Body of pancreas (tissue), 4 donors: ENCODE data around the gene SOAT2.

Experiments
- CTCF ChIP-seq, 7 experiments: fragments of 450-650 bp in 4 of 7; fragments of 200-600 bp in 3 of 7; sonication (generic) in 3 of 7; IDR thresholded peaks; one replicate each; pipeline ENCODE4 v1.5.1; 2016 to 2019; ENCODE audit warnings: antibody characterized with exemption in 7 of 7
- POLR2A ChIP-seq, 3 donors: fragments of 450-650 bp; IDR thresholded peaks; one replicate each; pipeline ENCODE4 v1.6.1; 2016; ENCODE audit warnings: antibody characterized with exemption in 3 of 3, mild to moderate bottlenecking in 2 of 3

- no peak for TF ChIP-seq CTCF (IDR thresholded peaks at IDR 0.05)
- TF ChIP-seq POLR2A (IDR thresholded peaks at IDR 0.05), result no peak
Observed at GRCh38 chr12:53173085-53173715, 69.9 kb downstream of the SOAT2 start.
